Hematopoietic multipotent progenitor cell treated with erythropoietin and hydrocortisone succinate and interleukin-3 and kit ligand, for 4 days (in vitro differentiated cells): ENCODE measurements around the gene IDH3B.
A peak's percentile ranks its signal among the peaks of the same experiment; 100 is the strongest.

Experiments
- DNase-seq: peaks from one replicate; pipeline ENCODE4 v3.0.0-alpha.2; 2015

IDH3B gene

DNA sequence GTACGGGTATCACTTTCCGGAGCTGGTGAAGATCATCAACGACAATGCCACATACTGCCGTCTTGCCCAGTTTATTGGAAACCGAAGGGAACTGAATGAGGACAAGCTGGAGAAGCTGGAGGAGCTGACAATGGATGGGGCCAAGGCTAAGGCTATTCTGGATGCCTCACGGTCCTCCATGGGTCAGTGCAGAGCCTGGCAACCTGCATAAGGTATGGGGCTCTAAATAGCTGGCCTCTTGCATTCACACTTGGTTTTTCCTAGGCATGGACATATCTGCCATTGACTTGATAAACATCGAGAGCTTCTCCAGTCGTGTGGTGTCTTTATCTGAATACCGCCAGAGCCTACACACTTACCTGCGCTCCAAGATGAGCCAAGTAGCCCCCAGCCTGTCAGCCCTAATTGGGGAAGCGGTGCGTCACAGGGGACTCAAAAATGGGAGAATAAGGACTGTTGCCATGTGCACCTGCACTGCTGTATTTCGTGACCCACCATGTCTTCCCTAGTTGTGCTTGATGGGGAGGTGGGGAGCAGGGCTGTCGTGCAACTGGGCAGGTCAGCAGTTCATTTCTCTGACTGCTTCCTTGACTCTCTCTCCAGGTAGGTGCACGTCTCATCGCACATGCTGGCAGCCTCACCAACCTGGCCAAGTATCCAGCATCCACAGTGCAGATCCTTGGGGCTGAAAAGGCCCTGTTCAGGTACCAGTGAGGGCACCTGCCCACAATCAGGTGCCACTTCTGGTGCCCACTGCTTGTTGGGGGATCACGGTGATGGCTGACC lies 8.5 kb downstream of the IDH3B start:
- no peak for DNase-seq

DNA sequence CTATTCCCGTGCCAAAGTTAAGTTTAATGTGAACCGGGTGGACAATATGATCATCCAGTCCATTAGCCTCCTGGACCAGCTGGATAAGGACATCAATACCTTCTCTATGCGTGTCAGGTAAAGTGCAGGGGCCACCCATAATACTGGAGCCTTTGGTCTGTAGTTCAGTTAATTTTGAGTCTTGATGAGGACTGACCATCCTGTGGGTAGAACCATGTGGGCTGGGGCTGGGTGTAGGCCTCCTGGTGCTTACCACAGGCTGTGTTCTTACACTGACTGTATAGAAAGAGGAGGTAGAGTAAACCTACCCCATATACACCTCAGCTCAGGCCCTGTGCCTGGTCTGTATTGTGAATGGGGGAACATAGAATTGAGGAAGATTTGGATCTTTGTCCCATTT lies 9.2 kb downstream of the IDH3B start:
- DNase-seq: no peak

GRCh38 chr20:2654384-2654822 lies 9.6 kb downstream of the IDH3B start:
- DNase-seq: no peak

DNA sequence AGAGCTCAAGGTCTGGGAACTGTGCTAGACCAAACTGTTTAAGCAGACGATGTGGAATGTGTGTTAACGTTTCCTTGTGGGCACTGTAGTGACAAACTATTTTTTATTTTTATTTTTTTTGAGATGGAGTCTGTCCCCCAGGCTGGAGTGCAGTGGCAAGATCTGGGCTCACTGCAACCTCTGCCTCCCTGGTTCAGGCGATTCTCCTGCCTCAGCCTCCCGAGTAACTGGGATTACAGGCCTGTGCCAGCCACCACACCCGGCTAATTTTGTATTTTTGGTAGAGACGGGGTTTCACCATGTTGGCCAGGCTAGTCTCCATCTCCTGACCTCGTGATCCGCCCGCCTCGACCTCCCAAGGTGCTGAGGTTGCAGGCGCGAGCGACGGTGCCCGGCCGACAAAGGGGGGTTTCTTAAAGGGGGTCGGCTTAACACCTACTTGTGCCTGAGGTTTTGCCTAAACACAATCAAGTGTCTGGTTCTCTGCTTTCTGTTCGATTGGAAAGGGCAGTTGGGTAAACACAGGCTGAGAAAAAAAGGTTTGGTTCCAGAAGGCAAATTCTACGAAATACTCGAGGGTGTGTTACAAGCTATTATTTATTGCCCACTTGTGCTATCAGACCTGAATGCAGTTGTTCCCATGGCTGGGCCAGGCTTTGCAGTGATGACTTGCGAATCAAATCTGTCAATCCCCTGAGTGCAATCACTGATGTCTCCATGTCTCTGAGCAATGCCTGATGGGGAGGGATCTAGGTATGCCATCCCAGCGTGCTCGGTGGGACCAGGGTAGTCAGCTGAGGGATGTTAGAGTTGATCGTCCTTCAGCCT lies 10.2 kb downstream of the IDH3B start:
- no peak for DNase-seq

DNA sequence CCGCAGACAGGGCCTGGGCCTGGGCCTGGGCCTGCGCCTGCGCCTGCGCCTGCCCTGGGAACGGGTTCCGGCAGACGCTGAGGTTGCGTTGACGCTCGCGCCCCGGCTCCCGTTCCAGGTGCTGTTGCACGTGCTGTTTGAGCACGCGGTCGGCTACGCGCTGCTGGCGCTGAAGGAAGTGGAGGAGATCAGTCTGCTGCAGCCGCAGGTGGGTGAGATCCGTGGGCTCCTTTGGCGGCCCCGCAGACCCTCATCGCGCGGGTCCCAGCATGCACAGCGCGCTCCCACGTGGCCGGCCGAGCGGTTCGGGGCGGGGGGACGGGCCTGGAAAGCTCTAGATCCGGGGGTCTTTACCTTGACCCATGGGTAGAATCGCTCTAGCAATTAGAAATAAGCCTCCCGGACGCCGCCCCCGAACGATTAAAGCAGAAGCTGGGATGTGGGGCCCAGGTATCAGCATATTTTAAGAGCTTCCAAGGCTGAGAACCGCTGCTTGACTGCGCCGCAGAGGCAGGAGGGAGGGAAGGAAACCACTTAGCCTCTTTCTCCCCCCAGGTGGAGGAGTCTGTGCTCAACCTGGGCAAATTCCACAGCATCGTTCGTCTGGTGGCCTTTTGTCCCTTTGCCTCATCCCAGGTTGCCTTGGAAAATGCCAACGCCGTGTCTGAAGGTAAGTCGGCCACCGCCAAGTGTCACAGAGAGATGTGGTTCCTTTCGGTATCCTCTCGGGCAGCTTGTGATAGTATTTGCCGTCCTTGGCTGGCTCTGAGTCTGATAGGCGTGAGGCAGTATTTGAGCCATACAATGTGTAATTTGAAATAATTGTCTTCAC lies 11.1 kb downstream of the IDH3B start:
- peak; percentile 70 for DNase-seq

- peak; percentile 97 for DNase-seq
Measured at GRCh38 chr20:2651772-2652723, 12.0 kb downstream of the IDH3B start, which contains the start of gene NOP56. NOP56 (plus strand) TSS chr20:2652632; CDS start chr20:2652661, 29 bp downstream.

DNA sequence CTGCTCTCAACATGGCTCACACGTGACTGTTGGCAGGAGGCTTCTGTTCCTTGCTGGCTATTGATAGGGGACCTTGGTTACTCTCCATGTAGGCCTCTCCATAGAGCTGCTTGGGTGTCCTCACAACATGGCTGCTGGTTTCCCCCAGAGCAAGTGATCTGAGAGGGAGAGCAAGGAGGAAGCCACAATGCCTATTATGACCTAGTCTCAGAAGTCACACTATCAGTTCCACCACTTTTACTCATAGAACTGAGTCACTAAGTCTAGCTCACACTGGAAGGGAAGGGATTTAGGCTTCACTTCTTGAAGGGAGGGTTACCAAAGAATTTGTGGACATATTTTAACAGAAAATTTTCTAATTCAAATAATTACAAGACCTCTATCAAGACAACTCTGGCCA lies 20.3 kb downstream of the IDH3B start:
- DNase-seq: no peak

DNA sequence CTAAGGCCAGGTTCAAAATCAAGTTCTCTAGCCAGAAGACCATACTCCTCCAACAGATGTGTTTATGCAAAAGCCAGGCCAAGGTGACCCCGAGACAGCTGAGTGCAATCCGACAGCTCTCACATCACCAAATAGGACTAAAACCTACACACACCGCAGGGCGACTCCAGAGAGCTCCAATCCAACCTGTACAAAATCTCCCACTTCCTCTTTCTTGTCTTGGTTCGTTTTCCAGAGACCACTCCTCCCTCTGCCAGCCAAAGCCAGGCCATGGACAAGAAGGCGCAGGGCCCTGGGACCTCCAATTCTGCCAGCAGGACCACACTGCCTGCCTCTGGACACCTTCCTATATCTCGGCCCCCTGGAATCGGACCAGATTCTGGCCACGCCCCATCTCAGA lies 23.1 kb downstream of the IDH3B start:
- DNase-seq: no peak

- no peak for DNase-seq
Measured at GRCh38 chr20:2640260-2640659, 23.8 kb downstream of the IDH3B start.

DNA sequence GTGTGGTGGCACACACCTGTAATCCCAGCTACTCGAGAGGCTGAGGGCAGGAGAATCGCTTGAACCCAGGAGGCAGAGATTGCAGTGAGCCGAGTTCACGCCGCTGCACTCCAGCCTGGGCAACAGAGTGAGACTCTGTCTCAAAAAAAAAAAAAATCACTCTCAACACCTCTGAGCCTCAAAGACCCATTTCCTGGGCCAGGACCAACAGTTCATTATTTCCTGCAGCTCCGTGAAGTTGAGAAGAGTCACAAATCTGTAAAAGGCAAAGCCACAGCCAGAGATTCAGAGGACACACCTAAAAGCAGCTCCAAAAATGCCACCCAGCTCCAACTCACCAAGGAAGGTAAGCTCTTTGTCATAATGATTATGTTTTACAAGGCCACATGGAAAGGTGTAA lies 26.8 kb downstream of the IDH3B start:
- no peak for DNase-seq

DNA sequence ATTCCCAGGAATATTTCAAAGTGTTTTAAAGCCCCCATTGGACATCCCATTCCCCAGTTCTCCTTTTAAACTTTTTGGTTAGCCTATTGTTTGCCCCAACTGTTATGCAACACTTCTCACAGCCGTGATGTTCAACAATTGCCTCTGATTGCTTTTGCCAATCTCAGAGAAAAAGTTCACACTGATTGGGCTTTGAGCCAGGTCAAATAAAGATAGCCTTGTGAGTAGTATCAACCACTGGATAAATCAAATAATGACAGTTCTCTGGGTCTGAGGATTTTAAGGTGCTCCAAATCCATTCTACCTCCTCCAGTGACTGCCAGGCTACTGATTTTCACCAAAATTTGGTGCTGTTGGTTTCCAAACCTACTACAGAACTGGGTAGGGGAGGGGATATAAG lies 30.6 kb downstream of the IDH3B start:
- DNase-seq: no peak

DNA sequence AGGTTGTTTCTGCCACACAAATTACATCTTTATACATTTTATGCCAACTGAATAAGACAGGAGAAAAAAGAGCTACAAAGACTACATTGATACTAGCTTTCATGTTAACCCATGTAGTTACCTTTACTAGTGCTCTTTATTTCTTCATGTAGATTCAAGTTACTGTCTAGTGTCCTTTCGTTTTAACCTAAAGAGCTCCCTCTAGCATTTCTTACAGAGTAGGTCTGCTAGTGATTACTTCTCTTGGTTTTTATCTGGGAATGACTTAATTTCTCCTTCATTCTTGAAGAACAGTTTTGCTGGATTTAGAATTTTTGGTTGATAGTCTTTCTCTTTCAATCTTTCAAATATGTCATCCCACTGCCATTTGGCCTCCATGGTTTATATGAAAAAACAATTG lies 32.8 kb downstream of the IDH3B start:
- no peak for DNase-seq

GRCh38 chr20:2626853-2627541 lies 37.0 kb downstream of the IDH3B start:
- no peak for DNase-seq

DNA sequence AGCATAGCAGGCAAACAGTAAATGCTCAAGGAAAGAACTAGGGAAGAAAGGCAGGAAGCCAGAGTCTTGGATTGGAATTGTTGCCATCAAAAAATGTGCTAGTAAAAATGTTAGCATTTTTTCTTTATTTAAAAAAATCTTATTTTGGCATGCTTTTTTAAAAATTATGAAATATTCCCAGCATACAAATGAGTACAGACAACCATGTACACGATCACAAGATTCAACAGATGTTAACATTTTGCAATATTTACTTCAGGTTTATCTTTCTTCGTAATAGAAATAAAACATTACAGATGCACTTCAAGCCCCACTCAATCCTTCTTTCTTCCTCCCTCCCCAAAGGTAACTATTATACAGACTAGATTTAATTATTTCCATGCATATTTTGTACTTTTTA lies 39.0 kb downstream of the IDH3B start:
- no peak for DNase-seq

DNA sequence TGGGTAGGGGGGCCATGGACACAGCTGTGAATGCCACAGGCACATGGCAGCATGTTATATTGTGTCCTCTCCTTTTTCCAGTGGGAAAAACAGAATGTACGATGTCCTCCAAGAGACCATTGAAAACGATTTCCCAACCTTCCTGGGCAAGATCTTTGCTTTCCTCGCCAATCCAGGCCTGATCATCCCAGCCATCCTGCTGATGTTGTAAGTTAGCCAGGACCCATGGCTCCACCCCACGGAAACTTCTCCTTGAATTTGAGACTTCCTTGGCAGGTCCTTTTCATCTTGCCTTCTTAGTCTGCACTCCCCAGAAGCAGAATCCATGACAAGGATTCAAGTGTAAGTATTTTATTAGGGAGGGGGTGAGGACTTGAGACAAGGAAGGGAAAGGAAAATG lies 39.8 kb downstream of the IDH3B start:
- no peak for DNase-seq

- no peak for DNase-seq
Measured at GRCh38 chr20:2619961-2620595, 43.9 kb downstream of the IDH3B start.

GRCh38 chr20:2619337-2619736 lies 44.7 kb downstream of the IDH3B start:
- DNase-seq: no peak

- no peak for DNase-seq
Measured at GRCh38 chr20:2618815-2619214, 45.2 kb downstream of the IDH3B start.

DNA sequence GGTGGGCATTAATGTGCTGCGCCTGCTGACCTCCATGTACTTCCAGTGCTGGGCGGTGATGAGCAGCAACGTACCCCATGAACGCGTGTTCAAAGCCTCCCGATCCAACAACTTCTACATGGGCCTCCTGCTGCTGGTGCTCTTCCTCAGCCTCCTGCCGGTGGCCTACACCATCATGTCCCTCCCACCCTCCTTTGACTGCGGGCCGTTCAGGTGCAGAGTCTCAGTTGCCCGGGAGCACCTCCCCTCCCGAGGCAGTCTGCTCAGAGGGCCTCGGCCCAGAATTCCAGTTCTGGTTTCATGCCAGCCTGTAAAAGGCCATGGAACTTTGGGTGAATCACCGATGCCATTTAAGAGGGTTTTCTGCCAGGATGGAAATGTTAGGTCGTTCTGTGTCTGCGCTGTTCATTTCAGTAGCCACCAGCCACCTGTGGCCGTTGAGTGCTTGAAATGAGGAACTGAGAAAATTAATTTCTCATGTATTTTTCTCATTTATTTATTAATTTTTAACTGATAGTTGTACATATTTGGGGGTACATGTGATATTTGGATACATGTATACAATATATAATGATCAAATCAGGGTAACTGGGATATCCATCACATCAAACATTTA lies 46.8 kb downstream of the IDH3B start:
- DNase-seq: no peak

DNA sequence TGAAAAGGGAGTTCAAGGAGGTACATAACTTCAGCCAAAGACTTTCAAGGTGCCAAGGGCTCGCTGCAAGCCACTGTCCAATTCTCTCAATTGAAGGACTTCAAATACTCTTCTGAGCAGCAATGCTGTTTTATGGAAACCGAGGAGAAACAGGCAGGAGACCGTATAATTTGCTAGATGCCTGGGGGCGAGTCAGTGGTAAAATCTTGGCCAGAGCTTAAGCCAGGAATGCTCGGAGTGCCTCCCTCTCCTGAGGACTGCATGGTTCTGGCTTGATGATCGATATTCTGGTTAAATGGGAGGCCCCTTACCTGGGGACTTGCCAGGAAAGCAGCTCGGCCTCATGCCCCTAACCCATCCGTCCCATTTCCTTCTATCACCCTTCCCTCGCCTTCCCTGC lies 47.4 kb downstream of the IDH3B start:
- no peak for DNase-seq
